GM23338 (cell line): ENCODE data around the gene RIOX2. TPM values are rescaled to one million over a fixed set of nuclear protein-coding genes. Genes with fewer than 3 reads are reported as not detected.

ENCODE experiments used
- ATAC-seq: fragments of 200-7000 bp; cut with Tn5 transposase; 3 replicates; pipeline ENCODE4 v1.9.1; 2020
- DNase-seq: peaks from one replicate; pipeline ENCODE4 v3.0.0-alpha.2; 2015; ENCODE audit warnings: low spot score
- H2AFZ ChIP-seq: fragments of 200-600 bp; sonication (generic); 2 replicates; pipeline ENCODE4 v1.8.0; 2016; ENCODE audit warnings: antibody characterized with exemption, mild to moderate bottlenecking, moderate library complexity
- H3F3A ChIP-seq: fragments of 200-600 bp; sonication (generic); replicated peaks from 2 replicates; pipeline ENCODE4 v1.8.0; 2017; ENCODE audit warnings: antibody characterized with exemption, mixed run types, low read depth
- H3K27ac ChIP-seq: fragments of 200-600 bp; sonication (generic); 2 replicates; pipeline ENCODE4 v1.6.1; 2016; ENCODE audit warnings: low read depth
- H3K27me3 ChIP-seq: fragments of 200-600 bp; sonication (generic); 2 replicates; pipeline ENCODE4 v1.8.0; 2016; ENCODE audit warnings: mild to moderate bottlenecking, mixed run types, moderate library complexity; ENCODE audit not compliant: insufficient read depth
- H3K36me3 ChIP-seq: fragments of 200-600 bp; sonication (generic); 2 replicates; pipeline ENCODE4 v1.8.0; 2016; ENCODE audit warnings: mild to moderate bottlenecking; ENCODE audit not compliant: insufficient read depth
- H3K4me1 ChIP-seq: fragments of 200-600 bp; sonication (generic); 2 replicates; pipeline ENCODE4 v1.8.0; 2016; ENCODE audit warnings: mild to moderate bottlenecking, moderate library complexity; ENCODE audit not compliant: insufficient read depth
- H3K4me2 ChIP-seq: fragments of 200-600 bp; sonication (generic); 2 replicates; pipeline ENCODE4 v1.7.1; 2017; ENCODE audit warnings: mixed run types
- H3K4me3 ChIP-seq: fragments of 200-600 bp; sonication (generic); 2 replicates; pipeline ENCODE4 v1.6.1; 2016; ENCODE audit warnings: mixed run types
- H3K79me2 ChIP-seq: fragments of 200-600 bp; sonication (generic); replicated peaks from 2 replicates; pipeline ENCODE4 v1.8.0; 2017; ENCODE audit warnings: mild to moderate bottlenecking; ENCODE audit not compliant: insufficient read depth
- H3K9me2 ChIP-seq: fragments of 200-600 bp; sonication (generic); 2 replicates; pipeline ENCODE4 v1.8.0; 2017; ENCODE audit not compliant: insufficient read depth
- H4K20me1 ChIP-seq: fragments of 200-600 bp; sonication (generic); replicated peaks from 2 replicates; pipeline ENCODE4 v1.8.0; 2017; ENCODE audit warnings: mild to moderate bottlenecking; ENCODE audit not compliant: insufficient read depth
- H3K27ac Mint-ChIP-seq: 2 replicates; pipeline ENCODE4 v1.8.0; 2020; ENCODE audit warnings: inconsistent platforms, mild to moderate bottlenecking, moderate library complexity, mixed read lengths
- H3K27me3 Mint-ChIP-seq: 3 replicates; pipeline ENCODE4 v1.8.0; 2022; ENCODE audit warnings: low read depth, mild to moderate bottlenecking, moderate library complexity, mixed read lengths, inconsistent platforms; ENCODE audit not compliant: insufficient read depth, poor library complexity
- H3K36me3 Mint-ChIP-seq: 3 replicates; pipeline ENCODE4 v1.8.0; 2021; ENCODE audit warnings: low read depth, mild to moderate bottlenecking, inconsistent platforms, moderate library complexity, mixed read lengths
- H3K4me1 Mint-ChIP-seq: 3 replicates; pipeline ENCODE4 v1.8.0; 2020; ENCODE audit warnings: mild to moderate bottlenecking, inconsistent platforms, mixed read lengths
- H3K4me3 Mint-ChIP-seq: 3 replicates; pipeline ENCODE4 v1.8.0; 2021; ENCODE audit warnings: moderate library complexity, mild to moderate bottlenecking, inconsistent platforms, mixed read lengths
- H3K9me3 Mint-ChIP-seq: 3 replicates; pipeline ENCODE4 v1.8.0; 2020; ENCODE audit warnings: moderate library complexity, mild to moderate bottlenecking, inconsistent platforms, mixed read lengths
- CREB1 ChIP-seq: fragments of 250-450 bp; sonication (Bioruptor Pico); IDR thresholded peaks from 2 replicates; pipeline ENCODE4 v1.5.0; 2020; ENCODE audit warnings: low read depth, mild to moderate bottlenecking, moderate library complexity
- EZH2 ChIP-seq: fragments of 200-600 bp; sonication (generic); IDR thresholded peaks from one replicate; pipeline ENCODE4 v1.8.0; 2017; ENCODE audit warnings: antibody characterized with exemption, mild to moderate bottlenecking, low read depth; ENCODE audit not compliant: unreplicated experiment
- EZH2phosphoT487 ChIP-seq: fragments of 200-600 bp; sonication (generic); IDR thresholded peaks from one replicate; pipeline ENCODE4 v1.8.1; 2018; ENCODE audit warnings: antibody characterized with exemption; ENCODE audit not compliant: unreplicated experiment
- JUNB ChIP-seq: IDR thresholded peaks from one replicate; pipeline ENCODE4 v1.6.1; 2016; ENCODE audit warnings: antibody characterized with exemption; ENCODE audit not compliant: unreplicated experiment
- NANOG ChIP-seq: IDR thresholded peaks from 2 replicates; pipeline ENCODE4 v1.6.1; 2016; ENCODE audit warnings: antibody characterized with exemption, borderline replicate concordance
- STAT1 ChIP-seq: IDR thresholded peaks from one replicate; pipeline ENCODE4 v1.6.1; 2016; ENCODE audit warnings: antibody characterized with exemption; ENCODE audit not compliant: unreplicated experiment
- ZNF331 ChIP-seq: fragments of 250-450 bp; sonication (Bioruptor Pico); IDR thresholded peaks from 2 replicates; pipeline ENCODE4 v1.5.0; 2020; ENCODE audit warnings: low read depth, mild to moderate bottlenecking, moderate library complexity
- polyA plus RNA-seq: library from polyadenylated mRNA; unstranded; fragments of >200 nt; fragmentation: Nextera tagmentation; extraction: Ambion mirVana; gene quantifications from 2 replicates; pipeline ENCODE4 v1.2.1, GENCODE V29; 2016
- total RNA-seq: library from RNA; depleted of rRNA; stranded (reverse); fragments of >200 nt; shearing (Covaris generic); gene quantifications from 2 replicates; pipeline ENCODE4 v1.2.3, GENCODE V29; 2014
- TF ChIP-seq, protein P1 (sequence below): IDR thresholded peaks from one replicate; pipeline ENCODE4 v1.6.1; 2018; ENCODE audit warnings: antibody characterized with exemption; ENCODE audit not compliant: unreplicated experiment
- TF ChIP-seq, protein P2 (sequence below): fragments of 250-450 bp; sonication (Bioruptor Pico); IDR thresholded peaks from 2 replicates; pipeline ENCODE4 v1.5.0; 2020; ENCODE audit warnings: mild to moderate bottlenecking, moderate library complexity

The RIOX2 gene
- total and polyA plus RNA-seq, 2 experiments from 2014 or later, result 9.0 to 10.7 TPM

DNA sequence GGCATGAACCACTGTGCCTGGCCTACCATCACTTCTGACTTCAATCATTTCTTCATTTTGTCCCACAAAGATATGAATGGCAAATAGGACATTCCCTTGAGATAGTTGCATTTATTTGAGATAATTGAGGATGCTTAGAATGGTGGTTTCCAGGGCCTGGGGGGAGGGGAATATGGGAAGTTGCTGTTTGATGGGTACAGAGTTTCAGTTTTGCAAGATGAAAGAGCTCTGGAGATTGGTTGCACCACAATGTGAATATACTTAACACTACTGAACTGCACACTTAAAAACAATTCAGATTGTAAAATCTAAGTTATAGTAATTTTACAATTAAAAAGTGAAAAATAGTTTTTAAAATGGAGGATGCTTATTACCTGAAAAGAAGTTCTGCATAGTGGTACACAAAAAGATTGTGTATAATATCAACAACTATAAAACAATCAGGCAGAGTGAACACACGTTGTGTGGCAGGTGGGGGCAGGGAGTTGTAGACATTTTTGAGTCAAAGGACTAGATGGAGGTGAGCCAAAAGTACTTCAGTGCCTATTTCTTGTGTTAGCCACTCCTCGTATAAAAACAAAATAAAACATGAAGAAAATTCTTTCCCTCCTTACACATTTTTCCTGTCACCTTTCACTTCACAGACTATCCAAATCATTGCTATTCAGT, 18.5 kb upstream of the RIOX2 start:
- ATAC-seq, result no peak
- no peak overlapping the region for H3K4me3 Mint-ChIP-seq

DNA sequence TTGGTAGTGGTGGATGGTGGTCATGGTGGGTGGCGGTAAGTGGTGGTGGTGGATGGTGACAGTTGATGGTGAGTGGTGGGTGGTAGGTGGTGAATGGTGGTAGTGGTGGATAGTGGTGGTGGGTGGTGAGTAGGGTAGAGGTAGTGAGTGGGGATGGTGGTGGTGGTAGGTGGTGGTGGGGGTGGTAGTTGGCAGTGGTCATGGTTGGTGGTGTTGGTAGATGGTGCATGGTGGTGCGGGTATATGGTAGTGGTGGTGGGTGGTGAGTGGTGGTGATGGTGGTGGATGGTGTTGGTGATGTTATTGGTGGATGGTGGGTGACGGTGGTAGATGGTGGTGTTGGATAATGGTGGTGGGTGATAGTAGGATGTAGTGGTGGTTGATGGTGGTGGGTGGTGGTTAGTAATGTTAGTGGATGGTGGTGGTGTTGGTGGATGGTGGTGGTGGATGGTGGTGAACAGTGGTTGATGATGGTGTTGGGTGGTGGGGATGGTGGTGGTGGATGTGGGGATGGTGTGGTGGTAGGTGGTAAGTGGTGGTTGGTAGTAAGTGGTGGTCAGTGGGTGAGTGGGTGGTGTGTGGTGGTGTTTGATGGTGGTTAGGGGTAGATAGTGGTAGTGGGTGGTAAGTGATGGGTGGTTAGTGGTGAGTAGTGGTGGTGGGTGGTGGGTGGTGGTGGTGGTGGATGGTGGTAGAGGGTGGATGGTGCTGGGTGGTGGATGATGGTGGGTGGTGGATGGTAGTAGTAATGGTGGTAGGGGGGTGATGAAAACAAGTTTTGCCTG, 16.7 kb upstream of the RIOX2 start:
- no peaks in the 10 kb centered on the region for H3K27me3 Mint-ChIP-seq
- H3K9me2 ChIP-seq, result peaks cover 7% of the 10 kb centered on the region; the same call in 1 of the 2 replicates
- H2AFZ ChIP-seq, result no peak overlapping the region
- H3K4me1 ChIP-seq, result peaks cover 20% of the 10 kb centered on the region
- H3K27ac Mint-ChIP-seq, result no peak overlapping the region
- H3K4me3 Mint-ChIP-seq, result no peak overlapping the region
- no peak overlapping the region for H3K4me3 ChIP-seq
- no peak overlapping the region for H3K4me2 ChIP-seq
- DNase-seq, result no peak
- no peaks in the 10 kb centered on the region for H3K36me3 ChIP-seq
- 0 out of 2 replicates have a peak, but pooled peaks cover 3% of the 10 kb centered on the region for H3F3A ChIP-seq
- no peak for ATAC-seq
- no peaks in the 10 kb centered on the region for H3K36me3 Mint-ChIP-seq
- no peaks in the 10 kb centered on the region for H3K79me2 ChIP-seq
- peaks cover 27% of the 10 kb centered on the region for H3K4me1 Mint-ChIP-seq
- H3K27ac ChIP-seq, result no peak overlapping the region
- no peaks in the 10 kb centered on the region for H3K27me3 ChIP-seq
- H4K20me1 ChIP-seq, result no peaks in the 10 kb centered on the region
- H3K9me3 Mint-ChIP-seq, result no peaks in the 10 kb centered on the region
- TF ChIP-seq JUNB (no peak), EZH2 (no peak), EZH2phosphoT487 (no peak), STAT1 (no peak), NANOG (no peak)
- TF ChIP-seq, protein P1, sequence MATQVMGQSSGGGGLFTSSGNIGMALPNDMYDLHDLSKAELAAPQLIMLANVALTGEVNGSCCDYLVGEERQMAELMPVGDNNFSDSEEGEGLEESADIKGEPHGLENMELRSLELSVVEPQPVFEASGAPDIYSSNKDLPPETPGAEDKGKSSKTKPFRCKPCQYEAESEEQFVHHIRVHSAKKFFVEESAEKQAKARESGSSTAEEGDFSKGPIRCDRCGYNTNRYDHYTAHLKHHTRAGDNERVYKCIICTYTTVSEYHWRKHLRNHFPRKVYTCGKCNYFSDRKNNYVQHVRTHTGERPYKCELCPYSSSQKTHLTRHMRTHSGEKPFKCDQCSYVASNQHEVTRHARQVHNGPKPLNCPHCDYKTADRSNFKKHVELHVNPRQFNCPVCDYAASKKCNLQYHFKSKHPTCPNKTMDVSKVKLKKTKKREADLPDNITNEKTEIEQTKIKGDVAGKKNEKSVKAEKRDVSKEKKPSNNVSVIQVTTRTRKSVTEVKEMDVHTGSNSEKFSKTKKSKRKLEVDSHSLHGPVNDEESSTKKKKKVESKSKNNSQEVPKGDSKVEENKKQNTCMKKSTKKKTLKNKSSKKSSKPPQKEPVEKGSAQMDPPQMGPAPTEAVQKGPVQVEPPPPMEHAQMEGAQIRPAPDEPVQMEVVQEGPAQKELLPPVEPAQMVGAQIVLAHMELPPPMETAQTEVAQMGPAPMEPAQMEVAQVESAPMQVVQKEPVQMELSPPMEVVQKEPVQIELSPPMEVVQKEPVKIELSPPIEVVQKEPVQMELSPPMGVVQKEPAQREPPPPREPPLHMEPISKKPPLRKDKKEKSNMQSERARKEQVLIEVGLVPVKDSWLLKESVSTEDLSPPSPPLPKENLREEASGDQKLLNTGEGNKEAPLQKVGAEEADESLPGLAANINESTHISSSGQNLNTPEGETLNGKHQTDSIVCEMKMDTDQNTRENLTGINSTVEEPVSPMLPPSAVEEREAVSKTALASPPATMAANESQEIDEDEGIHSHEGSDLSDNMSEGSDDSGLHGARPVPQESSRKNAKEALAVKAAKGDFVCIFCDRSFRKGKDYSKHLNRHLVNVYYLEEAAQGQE, result no peak
- TF ChIP-seq, protein P2, sequence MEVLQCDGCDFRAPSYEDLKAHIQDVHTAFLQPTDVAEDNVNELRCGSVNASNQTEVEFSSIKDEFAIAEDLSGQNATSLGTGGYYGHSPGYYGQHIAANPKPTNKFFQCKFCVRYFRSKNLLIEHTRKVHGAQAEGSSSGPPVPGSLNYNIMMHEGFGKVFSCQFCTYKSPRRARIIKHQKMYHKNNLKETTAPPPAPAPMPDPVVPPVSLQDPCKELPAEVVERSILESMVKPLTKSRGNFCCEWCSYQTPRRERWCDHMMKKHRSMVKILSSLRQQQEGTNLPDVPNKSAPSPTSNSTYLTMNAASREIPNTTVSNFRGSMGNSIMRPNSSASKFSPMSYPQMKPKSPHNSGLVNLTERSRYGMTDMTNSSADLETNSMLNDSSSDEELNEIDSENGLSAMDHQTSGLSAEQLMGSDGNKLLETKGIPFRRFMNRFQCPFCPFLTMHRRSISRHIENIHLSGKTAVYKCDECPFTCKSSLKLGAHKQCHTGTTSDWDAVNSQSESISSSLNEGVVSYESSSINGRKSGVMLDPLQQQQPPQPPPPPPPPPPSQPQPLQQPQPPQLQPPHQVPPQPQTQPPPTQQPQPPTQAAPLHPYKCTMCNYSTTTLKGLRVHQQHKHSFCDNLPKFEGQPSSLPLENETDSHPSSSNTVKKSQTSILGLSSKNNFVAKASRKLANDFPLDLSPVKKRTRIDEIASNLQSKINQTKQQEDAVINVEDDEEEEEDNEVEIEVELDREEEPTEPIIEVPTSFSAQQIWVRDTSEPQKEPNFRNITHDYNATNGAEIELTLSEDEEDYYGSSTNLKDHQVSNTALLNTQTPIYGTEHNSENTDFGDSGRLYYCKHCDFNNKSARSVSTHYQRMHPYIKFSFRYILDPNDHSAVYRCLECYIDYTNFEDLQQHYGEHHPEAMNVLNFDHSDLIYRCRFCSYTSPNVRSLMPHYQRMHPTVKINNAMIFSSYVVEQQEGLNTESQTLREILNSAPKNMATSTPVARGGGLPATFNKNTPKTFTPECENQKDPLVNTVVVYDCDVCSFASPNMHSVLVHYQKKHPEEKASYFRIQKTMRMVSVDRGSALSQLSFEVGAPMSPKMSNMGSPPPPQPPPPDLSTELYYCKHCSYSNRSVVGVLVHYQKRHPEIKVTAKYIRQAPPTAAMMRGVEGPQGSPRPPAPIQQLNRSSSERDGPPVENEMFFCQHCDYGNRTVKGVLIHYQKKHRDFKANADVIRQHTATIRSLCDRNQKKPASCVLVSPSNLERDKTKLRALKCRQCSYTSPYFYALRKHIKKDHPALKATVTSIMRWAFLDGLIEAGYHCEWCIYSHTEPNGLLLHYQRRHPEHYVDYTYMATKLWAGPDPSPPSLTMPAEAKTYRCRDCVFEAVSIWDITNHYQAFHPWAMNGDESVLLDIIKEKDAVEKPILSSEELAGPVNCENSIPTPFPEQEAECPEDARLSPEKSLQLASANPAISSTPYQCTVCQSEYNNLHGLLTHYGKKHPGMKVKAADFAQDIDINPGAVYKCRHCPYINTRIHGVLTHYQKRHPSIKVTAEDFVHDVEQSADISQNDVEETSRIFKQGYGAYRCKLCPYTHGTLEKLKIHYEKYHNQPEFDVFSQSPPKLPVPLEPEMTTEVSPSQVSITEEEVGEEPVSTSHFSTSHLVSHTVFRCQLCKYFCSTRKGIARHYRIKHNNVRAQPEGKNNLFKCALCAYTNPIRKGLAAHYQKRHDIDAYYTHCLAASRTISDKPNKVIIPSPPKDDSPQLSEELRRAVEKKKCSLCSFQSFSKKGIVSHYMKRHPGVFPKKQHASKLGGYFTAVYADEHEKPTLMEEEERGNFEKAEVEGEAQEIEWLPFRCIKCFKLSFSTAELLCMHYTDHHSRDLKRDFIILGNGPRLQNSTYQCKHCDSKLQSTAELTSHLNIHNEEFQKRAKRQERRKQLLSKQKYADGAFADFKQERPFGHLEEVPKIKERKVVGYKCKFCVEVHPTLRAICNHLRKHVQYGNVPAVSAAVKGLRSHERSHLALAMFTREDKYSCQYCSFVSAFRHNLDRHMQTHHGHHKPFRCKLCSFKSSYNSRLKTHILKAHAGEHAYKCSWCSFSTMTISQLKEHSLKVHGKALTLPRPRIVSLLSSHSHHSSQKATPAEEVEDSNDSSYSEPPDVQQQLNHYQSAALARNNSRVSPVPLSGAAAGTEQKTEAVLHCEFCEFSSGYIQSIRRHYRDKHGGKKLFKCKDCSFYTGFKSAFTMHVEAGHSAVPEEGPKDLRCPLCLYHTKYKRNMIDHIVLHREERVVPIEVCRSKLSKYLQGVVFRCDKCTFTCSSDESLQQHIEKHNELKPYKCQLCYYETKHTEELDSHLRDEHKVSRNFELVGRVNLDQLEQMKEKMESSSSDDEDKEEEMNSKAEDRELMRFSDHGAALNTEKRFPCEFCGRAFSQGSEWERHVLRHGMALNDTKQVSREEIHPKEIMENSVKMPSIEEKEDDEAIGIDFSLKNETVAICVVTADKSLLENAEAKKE (CRISPR knock-in tag), result no peak

More for the DNA sequence above, 18.5 kb upstream of the RIOX2 start:
- no peak for DNase-seq
- Mint-ChIP-seq H3K9me3 (no peaks in the 10 kb centered on the region), H3K36me3 (no peaks in the 10 kb centered on the region), H3K27ac (no peak overlapping the region), H3K4me1 (peaks cover 32% of the 10 kb centered on the region), H3K27me3 (no peaks in the 10 kb centered on the region)
- Histone ChIP-seq H3K4me3 (no peak overlapping the region), H3K4me2 (no peak overlapping the region), H4K20me1 (no peaks in the 10 kb centered on the region), H3F3A (0 out of 2 replicates have a peak, but pooled peaks cover 3% of the 10 kb centered on the region), H3K4me1 (peaks cover 24% of the 10 kb centered on the region), H3K36me3 (no peaks in the 10 kb centered on the region), H3K27me3 (no peaks in the 10 kb centered on the region), H3K79me2 (no peaks in the 10 kb centered on the region), H2AFZ (no peak overlapping the region), H3K9me2 (peaks cover 7% of the 10 kb centered on the region; the same call in 1 of the 2 replicates), H3K27ac (no peak overlapping the region)
- TF ChIP-seq ZNF331 (CRISPR knock-in tag) (no peak), CREB1 (CRISPR knock-in tag) (no peak), STAT1 (no peak), EZH2 (no peak), EZH2phosphoT487 (no peak)
